SU-DHL-6 (cell line): Measurements from ENCODE around the gene TMEM41A.

Source experiments
- CTCF ChIP-seq: fragments of 200-600 bp; sonication (generic); IDR thresholded peaks from one replicate; pipeline ENCODE4 v1.5.1; 2017; ENCODE audit warnings: antibody characterized with exemption, mild to moderate bottlenecking, low read length, moderate library complexity; ENCODE audit not compliant: insufficient read depth, poor library complexity, severe bottlenecking
- EZH2phosphoT487 ChIP-seq: fragments of 200-600 bp; sonication (generic), shearing (Covaris generic); conservative IDR thresholded peaks from 2 replicates; pipeline ENCODE4 v1.6.1; 2018; ENCODE audit warnings: mild to moderate bottlenecking, antibody characterized with exemption, low read length, moderate library complexity, mixed read lengths

- TF ChIP-seq CTCF, result no peak
- no peak for TF ChIP-seq EZH2phosphoT487
Observed at GRCh38 chr3:185457376-185457775, 41.5 kb downstream of the TMEM41A start.
